Calu3 (cell line): ENCODE results near the gene SRXN1. TPM values are rescaled to one million over a fixed set of nuclear protein-coding genes. Genes with fewer than 3 reads are reported as not detected.
"Not testable (repeated sequence)": the region's sequence is repeated elsewhere in the genome, so short reads cannot be mapped to it uniquely, and the experiment has no call there.

Experiments used
- BruUV-seq: library from RNA; stranded (reverse); fragments of 400-500 nt; replicated peaks from 2 replicates; lab custom pipeline; 2021; lab: Mats Ljungman, UMichigan
- CTCF ChIA-PET: fragments of 300-600 bp; sonication (Branson Sonifier 250); formaldehyde crosslinking; loops from one replicate; lab custom pipeline; 2022; ENCODE audit warnings: antibody characterized with exemption; lab: Charles Lee
- DNase-seq: peaks from one replicate; pipeline ENCODE4 v3.0.0; 2022
- H3K27ac Mint-ChIP-seq: one replicate; pipeline ENCODE4 v1.8.0; 2022; ENCODE audit warnings: mixed read lengths; ENCODE audit not compliant: unreplicated experiment
- H3K27me3 Mint-ChIP-seq: one replicate; pipeline ENCODE4 v1.8.0; 2022; ENCODE audit warnings: mixed read lengths; ENCODE audit not compliant: unreplicated experiment
- H3K36me3 Mint-ChIP-seq: one replicate; pipeline ENCODE4 v1.8.0; 2022; ENCODE audit warnings: mild to moderate bottlenecking, moderate library complexity, mixed read lengths; ENCODE audit not compliant: insufficient read depth, unreplicated experiment
- H3K4me1 Mint-ChIP-seq: one replicate; pipeline ENCODE4 v1.8.0; 2022; ENCODE audit warnings: mild to moderate bottlenecking, low read depth, mixed read lengths; ENCODE audit not compliant: unreplicated experiment
- H3K4me3 Mint-ChIP-seq: one replicate; pipeline ENCODE4 v1.8.0; 2022; ENCODE audit warnings: mild to moderate bottlenecking, low read depth, moderate library complexity, mixed read lengths; ENCODE audit not compliant: unreplicated experiment
- H3K9me3 Mint-ChIP-seq: one replicate; pipeline ENCODE4 v1.8.0; 2022; ENCODE audit warnings: low read depth, mixed read lengths; ENCODE audit not compliant: unreplicated experiment
- CTCF ChIP-seq: fragments of 200-600 bp; IDR thresholded peaks from one replicate; pipeline ENCODE4 v1.8.0; 2022; ENCODE audit warnings: antibody characterized with exemption; ENCODE audit not compliant: unreplicated experiment
- intact Hi-C: fragments of 100-400 bp; cut with micrococcal nuclease; formaldehyde crosslinking; loops from one replicate; pipeline ENCODE4 v1.10.0; 2022; ENCODE audit not compliant: unreplicated experiment
- total RNA-seq: library from RNA; stranded (reverse); gene quantifications from 2 replicates; pipeline ENCODE4 v1.2.3, GENCODE V29; 2022

Gene SRXN1
- total RNA-seq, 1 experiment from 2014 or later, result 17.4 TPM

- intact Hi-C loops, result no loop called here
- Mint-ChIP-seq H3K27ac (no peak overlapping the region), H3K36me3 (peaks cover 6% of the 10 kb centered on the region), H3K9me3 (no peaks in the 10 kb centered on the region), H3K4me3 (no peak overlapping the region), H3K4me1 (peaks cover 21% of the 10 kb centered on the region), H3K27me3 (no peaks in the 10 kb centered on the region)
- TF ChIP-seq CTCF, result no peak
- BruUV-seq, result no TSS peak
- CTCF ChIA-PET, result no interaction called here
- DNase-seq, result no peak
Observed at GRCh38 chr20:698276-698675, 45.3 kb upstream of the SRXN1 start.

GRCh38 chr20:697826-698225 lies 44.8 kb upstream of the SRXN1 start:
- CTCF ChIA-PET, result no interaction called here

GRCh38 chr20:695165-695866 lies 42.3 kb upstream of the SRXN1 start:
- H3K9me3 Mint-ChIP-seq, result no peaks in the 10 kb centered on the region
- no peaks in the 10 kb centered on the region for H3K27me3 Mint-ChIP-seq
- H3K4me3 Mint-ChIP-seq, result peak overlapping the region; percentile 49
- peak overlapping the region; percentile 53 for H3K27ac Mint-ChIP-seq
- TF ChIP-seq CTCF, result no peak
- no TSS peak for BruUV-seq
- CTCF ChIA-PET, result interaction anchor here (0.5 to 1.6 kb wide), 5 partner anchors 8 to 246 kb away, joined by 3 to 5 read pairs (median 3); partner anchors contain the start of gene SLC52A3
- peaks cover 6% of the 10 kb centered on the region for H3K36me3 Mint-ChIP-seq
- peak; percentile 32 for DNase-seq
- H3K4me1 Mint-ChIP-seq, result peaks cover 21% of the 10 kb centered on the region
- intact Hi-C loops, result no loop called here

More at GRCh38 chr20:697826-698225, 44.8 kb upstream of the SRXN1 start:
- intact Hi-C loops, result no loop called here
- TF ChIP-seq CTCF, result no peak
- Mint-ChIP-seq H3K4me1 (peaks cover 21% of the 10 kb centered on the region), H3K27me3 (no peaks in the 10 kb centered on the region), H3K27ac (no peak overlapping the region), H3K4me3 (no peak overlapping the region), H3K36me3 (peaks cover 6% of the 10 kb centered on the region), H3K9me3 (no peaks in the 10 kb centered on the region)
- no TSS peak for BruUV-seq
- DNase-seq, result no peak

GRCh38 chr20:694496-694895 lies 41.5 kb upstream of the SRXN1 start:
- peaks cover 6% of the 10 kb centered on the region for H3K36me3 Mint-ChIP-seq
- DNase-seq, result no peak
- no peaks in the 10 kb centered on the region for H3K9me3 Mint-ChIP-seq
- H3K4me3 Mint-ChIP-seq, result no peak overlapping the region
- intact Hi-C loops, result no loop called here
- H3K4me1 Mint-ChIP-seq, result peaks cover 21% of the 10 kb centered on the region
- BruUV-seq, result no TSS peak
- no peak for TF ChIP-seq CTCF
- no peak overlapping the region for H3K27ac Mint-ChIP-seq
- CTCF ChIA-PET, result interaction anchor here (0.5 kb wide), 1 partner anchor 83 kb away, joined by 3 read pairs; no protein-coding TSS in a partner anchor
- H3K27me3 Mint-ChIP-seq, result peaks cover 1% of the 10 kb centered on the region

GRCh38 chr20:693786-694185 lies 40.8 kb upstream of the SRXN1 start:
- CTCF ChIA-PET, H3K4me3 Mint-ChIP-seq, intact Hi-C loops, H3K27me3 Mint-ChIP-seq, DNase-seq, H3K27ac Mint-ChIP-seq, H3K9me3 Mint-ChIP-seq, H3K36me3 Mint-ChIP-seq, BruUV-seq: not testable (repeated sequence)
- H3K4me1 Mint-ChIP-seq, result peaks cover 21% of the 10 kb centered on the region
